ENCODE measurements around the gene GLUD2. TPM values are rescaled to one million over a fixed set of nuclear protein-coding genes. Genes with fewer than 3 reads are reported as not detected.

The GLUD2 gene
- total and polyA plus RNA-seq, 10 of the 15 experiments (the other 5 are each of a cell fraction or from before 2014, with no cell fraction given): 0.05 to 1.5 (median 0.10) TPM; not detected in 1

DNA sequence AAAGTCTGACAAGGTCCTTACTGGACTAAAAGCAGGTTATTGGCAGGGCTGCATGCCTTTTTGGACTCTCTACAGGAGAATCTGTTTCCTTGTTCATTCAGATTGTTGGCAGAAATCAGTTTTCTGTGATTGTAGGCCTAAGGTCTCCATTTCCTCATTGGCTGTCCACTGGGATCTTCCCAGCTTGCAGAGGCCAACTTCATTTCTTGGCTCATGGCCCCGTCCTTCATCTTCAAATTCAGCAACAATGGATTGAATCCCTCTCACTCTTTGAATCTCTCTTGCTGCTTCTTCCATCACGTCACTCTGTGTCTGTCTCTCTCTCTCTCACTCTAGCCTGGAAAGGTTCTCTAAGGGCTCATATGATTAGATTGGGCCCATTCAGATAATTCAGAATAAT, 14.9 kb upstream of the GLUD2 start (continued):
- TF ChIP-seq, protein P1, sequence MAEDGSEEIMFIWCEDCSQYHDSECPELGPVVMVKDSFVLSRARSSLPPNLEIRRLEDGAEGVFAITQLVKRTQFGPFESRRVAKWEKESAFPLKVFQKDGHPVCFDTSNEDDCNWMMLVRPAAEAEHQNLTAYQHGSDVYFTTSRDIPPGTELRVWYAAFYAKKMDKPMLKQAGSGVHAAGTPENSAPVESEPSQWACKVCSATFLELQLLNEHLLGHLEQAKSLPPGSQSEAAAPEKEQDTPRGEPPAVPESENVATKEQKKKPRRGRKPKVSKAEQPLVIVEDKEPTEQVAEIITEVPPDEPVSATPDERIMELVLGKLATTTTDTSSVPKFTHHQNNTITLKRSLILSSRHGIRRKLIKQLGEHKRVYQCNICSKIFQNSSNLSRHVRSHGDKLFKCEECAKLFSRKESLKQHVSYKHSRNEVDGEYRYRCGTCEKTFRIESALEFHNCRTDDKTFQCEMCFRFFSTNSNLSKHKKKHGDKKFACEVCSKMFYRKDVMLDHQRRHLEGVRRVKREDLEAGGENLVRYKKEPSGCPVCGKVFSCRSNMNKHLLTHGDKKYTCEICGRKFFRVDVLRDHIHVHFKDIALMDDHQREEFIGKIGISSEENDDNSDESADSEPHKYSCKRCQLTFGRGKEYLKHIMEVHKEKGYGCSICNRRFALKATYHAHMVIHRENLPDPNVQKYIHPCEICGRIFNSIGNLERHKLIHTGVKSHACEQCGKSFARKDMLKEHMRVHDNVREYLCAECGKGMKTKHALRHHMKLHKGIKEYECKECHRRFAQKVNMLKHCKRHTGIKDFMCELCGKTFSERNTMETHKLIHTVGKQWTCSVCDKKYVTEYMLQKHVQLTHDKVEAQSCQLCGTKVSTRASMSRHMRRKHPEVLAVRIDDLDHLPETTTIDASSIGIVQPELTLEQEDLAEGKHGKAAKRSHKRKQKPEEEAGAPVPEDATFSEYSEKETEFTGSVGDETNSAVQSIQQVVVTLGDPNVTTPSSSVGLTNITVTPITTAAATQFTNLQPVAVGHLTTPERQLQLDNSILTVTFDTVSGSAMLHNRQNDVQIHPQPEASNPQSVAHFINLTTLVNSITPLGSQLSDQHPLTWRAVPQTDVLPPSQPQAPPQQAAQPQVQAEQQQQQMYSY (CRISPR knock-in tag; IDR thresholded peaks at IDR 0.05): no peak
- no peak for TF ChIP-seq CHD2 (IDR thresholded peaks at IDR 0.05; ENCODE audit: borderline replicate concordance, low read depth, low read length)
- no peak for TF ChIP-seq CBX3 (IDR thresholded peaks at IDR 0.05; ENCODE audit: borderline replicate concordance, low read depth)
- TF ChIP-seq ATF3 (IDR thresholded peaks at IDR 0.05; ENCODE audit: borderline replicate concordance, extremely low read depth, low read depth, low read length): no peak

- no peaks in the 10 kb centered on the region for H3K9me3 ChIP-seq (replicated peaks; ENCODE audit: control insufficient read depth, insufficient read depth, low read length)
- H3K4me3 ChIP-seq: no peak overlapping the region
- no peaks in the 10 kb centered on the region for H4K20me1 ChIP-seq (ENCODE audit: control insufficient read depth, insufficient read depth)
- DNase-seq (ENCODE audit: low read depth, low spot score) (no peak), ATAC-seq (no peak), FAIRE-seq (no peak)
- H3K36me3 ChIP-seq (ENCODE audit: control insufficient read depth in 2 of 2, insufficient read depth in 2 of 2, low read length in 1 of 2): no peaks in the 10 kb centered on the region
- ChIA-PET POLR2A (no interaction called here), RAD21 (ENCODE audit: unreplicated experiment) (no interaction called here), CTCF (no interaction called here), SMC1A (ENCODE audit: uncharacterized antibody, unreplicated experiment) (no interaction called here)
- no peak overlapping the region for H3K27ac ChIP-seq (ENCODE audit: control insufficient read depth, insufficient read depth)
- no peak overlapping the region for H3K9ac ChIP-seq (ENCODE audit: control insufficient read depth, insufficient read depth, low read length)
- no peaks in the 10 kb centered on the region for H3K79me2 ChIP-seq (ENCODE audit: control insufficient read depth, insufficient read depth, low read length)
- no peaks in the 10 kb centered on the region for H3K27me3 ChIP-seq (replicated peaks in 1 of 2; ENCODE audit: control insufficient read depth in 2 of 2, insufficient read depth in 2 of 2, low read length in 1 of 2)
- 31% methylated on average over 3 of the region's 3 CpGs for WGBS (ENCODE audit: insufficient coverage, insufficient replicate concordance, low lambda C conversion rate, missing lambda C conversion rate)
- intact Hi-C loops (cut with micrococcal nuclease; ENCODE audit: unreplicated experiment) (no loop called here), in situ Hi-C loops (cut with MboI) (no loop called here)
- no TSS peak for BruUV-seq (replicated peaks)
- no peaks in the 10 kb centered on the region for H3K4me1 ChIP-seq (ENCODE audit: control insufficient read depth, insufficient read depth, low read length)
- H2AFZ ChIP-seq (ENCODE audit: control insufficient read depth, low read depth, low read length): no peak overlapping the region
- no peak overlapping the region for H3K4me2 ChIP-seq (ENCODE audit: control insufficient read depth, insufficient read depth)
- TF ChIP-seq ASH2L (IDR thresholded peaks at IDR 0.05; ENCODE audit: borderline replicate concordance, low read depth) (no peak), FOXK2 (IDR thresholded peaks at IDR 0.05) (no peak), KDM1A (IDR thresholded peaks at IDR 0.05; ENCODE audit: borderline replicate concordance) (no peak), CEBPZ (IDR thresholded peaks at IDR 0.05; ENCODE audit: low read depth, low read length) (no peak), BRCA1 (IDR thresholded peaks at IDR 0.05; ENCODE audit: low read depth, low read length) (no peak), BCLAF1 (IDR thresholded peaks at IDR 0.05) (no peak), CEBPB (IDR thresholded peaks at IDR 0.05; ENCODE audit: borderline replicate concordance in 1 of 2, low read depth in 2 of 2, low read length in 2 of 2) (no peak)
Measured at GRCh38 chrX:121036137-121036536, 11.3 kb upstream of the GLUD2 start.
